Stimulated activated CD8-positive, alpha-beta memory T cell treated with anti-CD3 and anti-CD28 coated beads, Interleukin-15, amount 100 ng/mL, for 24 hours (primary cell): ENCODE results near the gene RAB42.
"Not testable (repeated sequence)": the region's sequence is repeated elsewhere in the genome, so short reads cannot be mapped to it uniquely, and the experiment has no call there.

Experiments used
- DNase-seq: peaks from one replicate; pipeline ENCODE4 v3.0.0-alpha.2; 2020; ENCODE audit warnings: low read depth

Gene RAB42, protein sequence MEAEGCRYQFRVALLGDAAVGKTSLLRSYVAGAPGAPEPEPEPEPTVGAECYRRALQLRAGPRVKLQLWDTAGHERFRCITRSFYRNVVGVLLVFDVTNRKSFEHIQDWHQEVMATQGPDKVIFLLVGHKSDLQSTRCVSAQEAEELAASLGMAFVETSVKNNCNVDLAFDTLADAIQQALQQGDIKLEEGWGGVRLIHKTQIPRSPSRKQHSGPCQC

DNA sequence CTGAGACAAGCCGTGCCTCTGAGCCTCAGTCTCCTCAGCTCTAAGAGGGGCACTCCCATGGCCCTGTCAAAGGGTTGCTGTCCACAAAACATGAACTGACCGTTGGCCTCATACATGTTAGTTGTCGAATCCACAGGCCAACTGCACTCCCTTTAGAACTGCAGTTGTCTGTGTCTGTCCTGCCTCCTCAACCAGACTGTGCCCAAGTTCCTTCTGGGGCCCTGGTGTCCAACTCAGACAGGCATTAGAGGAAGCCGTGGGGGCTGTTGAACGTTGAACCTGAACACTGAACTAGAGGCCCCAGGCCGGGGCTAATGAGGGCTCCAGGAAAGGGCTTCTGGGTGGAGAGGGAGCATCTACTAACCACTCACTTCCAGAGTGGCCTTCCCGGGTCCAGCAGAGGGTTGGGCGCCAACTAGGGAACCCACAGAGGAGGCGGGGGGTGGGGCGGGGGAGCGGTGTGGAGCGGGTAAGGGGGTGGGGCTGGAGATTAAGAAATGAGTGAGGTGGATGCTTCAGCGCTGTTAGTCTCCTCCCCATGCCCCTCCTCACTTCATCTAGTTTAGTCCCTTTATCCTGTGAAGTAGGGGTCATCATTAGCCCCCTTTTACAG, at the start of gene RAB42:
Gene RAB42, plus strand, starts transcription at position 558 of the 613 bp plus-strand sequence. CDS start 247 bp downstream, outside the sequence.
- DNase-seq: no peak

DNA sequence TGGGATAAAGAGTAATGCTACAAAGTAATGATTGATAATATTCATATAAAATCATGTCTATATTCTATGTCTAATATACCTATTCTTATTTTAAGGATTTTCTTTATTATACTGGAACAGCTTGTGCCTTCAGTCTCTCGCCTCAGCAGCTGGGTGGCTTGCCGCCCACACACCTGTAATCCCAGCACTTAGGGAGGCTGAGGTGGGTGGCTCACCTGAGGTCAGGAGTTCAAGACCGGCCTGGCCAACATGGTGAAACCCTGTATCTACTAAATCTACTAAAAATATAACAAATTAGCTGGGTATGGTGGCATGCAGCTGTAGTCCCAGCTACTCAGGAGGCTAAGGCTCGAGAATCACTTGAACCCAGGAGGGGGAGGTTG, 46.8 kb upstream of the RAB42 start:
- no peak for DNase-seq

DNA sequence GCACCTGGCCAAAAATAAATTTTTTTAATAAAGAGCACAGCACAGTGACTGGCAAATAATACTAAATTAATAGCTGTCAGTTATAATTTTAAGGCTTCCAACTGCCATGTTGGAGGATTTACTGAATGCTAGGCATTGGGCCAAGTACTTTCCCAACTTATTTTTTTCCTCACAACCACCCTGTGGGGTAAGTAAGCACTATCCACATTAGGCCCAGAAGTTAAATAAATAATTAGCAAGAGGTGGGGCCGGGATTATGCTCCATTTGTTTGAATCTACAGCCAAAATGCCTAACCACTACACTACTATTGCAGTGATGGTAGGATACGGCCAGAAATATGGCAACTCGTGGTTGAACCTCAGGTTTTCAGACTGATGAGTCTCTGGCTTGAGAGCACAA, 43.7 kb upstream of the RAB42 start:
- DNase-seq: no peak

DNA sequence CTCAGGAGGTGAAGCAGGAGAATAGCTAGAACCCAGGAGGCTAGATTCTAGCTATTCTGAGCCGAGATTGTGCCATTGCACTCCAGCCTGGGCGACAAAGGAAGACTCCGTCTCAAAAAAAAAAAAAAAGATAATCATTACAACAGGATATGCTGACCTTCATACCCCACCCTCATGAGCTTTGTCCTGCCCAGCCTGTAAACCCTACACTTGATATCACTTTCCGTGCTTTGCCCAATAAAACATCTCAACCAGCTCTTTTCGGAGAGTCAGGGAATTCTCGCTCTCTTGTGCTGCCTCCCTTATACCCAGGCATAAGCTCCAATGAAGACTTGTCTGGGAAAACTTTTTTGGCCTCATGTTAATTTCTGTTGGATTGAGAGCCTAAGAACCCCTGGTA, 40.7 kb upstream of the RAB42 start:
- no peak for DNase-seq

DNA sequence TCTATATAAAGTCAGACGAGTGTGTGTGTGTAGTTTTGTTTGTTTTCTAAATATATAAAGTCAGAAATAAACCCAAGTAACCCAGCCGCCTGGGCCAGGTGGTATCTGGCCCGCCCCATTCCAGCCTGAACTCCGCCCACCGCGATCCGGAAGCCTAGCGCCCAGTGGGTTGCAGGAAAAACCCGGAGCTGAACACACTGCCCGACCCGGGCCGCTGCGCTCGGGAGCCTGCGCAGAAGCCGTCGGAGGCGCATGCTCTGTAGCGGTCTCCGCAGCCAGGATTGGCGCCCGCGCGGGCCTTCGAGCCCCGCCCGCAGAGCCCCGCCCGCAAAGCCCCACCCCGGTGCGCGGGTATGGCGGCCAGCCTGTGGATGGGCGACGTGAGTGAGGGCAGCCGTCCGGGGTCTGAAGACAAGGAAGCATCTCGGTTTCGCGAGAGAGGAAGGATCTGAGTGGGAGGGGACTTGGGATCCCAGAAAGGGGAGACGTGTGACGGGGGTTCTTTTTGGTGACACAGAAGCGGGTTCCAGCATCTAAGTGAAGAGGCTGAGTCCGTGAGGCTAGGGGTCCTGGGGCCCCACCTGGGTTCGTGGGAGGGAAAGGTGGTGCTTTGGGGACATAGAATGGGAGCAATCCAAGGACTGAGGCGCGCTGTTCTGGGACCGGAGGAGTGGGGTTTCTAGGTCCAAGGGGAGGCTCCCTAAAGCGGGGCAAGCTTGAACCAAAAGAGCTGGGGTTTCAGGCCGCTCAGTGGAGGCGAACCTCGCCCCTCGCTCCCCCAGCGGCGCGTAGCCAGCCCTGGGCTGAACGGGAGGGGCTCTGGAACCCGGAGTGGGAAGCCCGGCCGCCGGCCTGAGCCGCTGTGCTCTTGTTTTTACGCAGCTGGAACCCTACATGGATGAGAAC, 39.1 kb upstream of the RAB42 start, which contains the start of gene TRNAU1AP:
Gene TRNAU1AP, plus strand, starts transcription at position 328 of the 906 bp plus-strand sequence. Its CDS starts 26 bp downstream, at position 354.
- DNase-seq: peak; percentile 94

DNA sequence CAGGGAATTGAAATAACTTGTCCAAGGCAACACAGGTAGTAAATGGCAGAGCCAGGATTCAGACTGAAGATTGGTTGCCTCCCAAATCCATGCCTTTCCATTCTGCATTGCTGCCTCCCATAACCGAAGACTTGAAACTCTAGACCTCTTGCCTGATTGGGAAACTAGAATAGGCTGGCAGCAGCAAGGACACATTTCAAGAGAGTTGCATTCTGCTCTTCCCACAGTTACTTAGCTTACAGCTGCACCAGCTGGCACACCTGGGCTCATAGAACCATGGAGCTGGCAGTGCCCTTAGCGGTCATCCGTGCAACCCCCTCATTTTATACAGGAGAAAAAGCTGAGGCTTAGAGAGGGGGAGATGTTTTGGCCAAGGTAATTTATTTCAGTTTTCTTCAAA, 31.2 kb upstream of the RAB42 start:
- no peak for DNase-seq

DNA sequence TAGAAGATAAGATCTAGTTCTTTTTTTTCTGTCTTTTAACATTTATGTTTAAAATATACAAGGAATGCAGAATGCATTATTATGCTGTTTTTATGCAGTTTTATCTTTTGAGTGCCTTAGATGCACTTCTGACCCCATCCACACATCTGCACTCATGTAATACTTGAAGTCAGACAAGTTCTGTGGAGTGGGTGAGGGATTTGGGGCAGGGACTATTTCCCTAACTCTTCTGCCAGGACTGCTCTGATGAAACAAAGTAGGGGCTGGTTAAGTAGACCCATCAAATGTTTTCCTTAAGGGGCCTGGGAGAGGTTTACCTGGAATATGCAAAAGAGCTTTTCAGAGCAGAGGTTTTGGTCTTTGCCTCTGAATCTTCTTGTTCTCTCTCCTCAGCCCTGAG, 27.8 kb upstream of the RAB42 start:
- DNase-seq: no peak

DNA sequence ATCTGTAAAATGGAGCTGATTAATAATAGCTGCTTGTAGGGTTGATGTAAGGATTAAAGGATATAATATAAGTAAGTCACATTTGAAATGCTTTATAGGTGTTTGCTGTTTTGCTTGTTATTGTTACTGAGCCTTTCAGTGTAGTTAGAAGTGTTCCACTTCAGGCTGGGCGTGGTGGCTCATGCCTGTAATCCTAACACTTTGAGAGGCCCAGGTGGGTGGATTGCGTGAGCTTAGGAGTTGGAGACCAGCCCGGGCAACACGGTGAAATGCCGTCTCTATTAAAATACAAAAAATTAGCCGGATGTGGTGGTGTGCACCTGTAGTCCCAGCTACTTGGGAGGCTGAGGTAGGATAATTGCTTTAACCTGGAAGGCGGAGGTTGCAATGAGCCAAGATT, 27.0 kb upstream of the RAB42 start:
- DNase-seq: no peak

DNA sequence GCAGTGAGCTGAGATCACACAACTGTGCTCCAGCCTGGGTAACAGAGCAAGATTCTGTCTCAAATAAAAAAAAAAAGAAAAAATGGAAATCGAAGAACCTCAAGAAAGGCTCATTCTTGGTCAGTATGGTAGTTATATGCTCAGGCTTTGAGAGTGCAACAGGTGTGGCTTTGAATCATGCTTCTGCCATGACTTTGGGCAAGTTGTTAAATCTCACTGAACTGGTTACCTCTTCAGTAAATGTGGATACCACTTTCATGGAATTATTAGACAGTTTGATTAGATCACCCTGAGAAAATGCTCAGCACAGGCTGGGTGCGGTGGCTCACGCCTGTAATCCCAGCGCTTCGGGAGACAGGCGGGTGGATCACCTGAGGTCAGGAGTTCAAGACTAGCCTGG, 26.3 kb upstream of the RAB42 start:
- DNase-seq: no peak

DNA sequence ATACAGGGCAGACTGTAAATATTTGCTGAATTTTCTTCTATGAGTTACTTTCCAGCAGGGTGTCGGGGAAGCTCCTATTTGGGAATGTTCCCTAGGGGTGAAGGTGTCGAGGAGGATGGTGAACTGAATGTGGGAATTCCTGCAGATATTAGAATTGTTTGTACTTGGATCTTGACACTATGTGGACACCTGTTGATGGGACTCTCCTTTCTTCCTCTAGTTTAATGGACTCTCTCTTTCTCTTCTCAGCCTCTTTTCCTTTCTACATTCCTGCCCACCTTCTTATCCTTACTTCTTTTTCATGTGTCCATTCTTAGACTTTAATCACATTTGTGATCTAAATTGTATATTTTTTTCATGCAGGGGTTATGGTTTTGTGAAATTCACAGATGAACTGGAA, 25.1 kb upstream of the RAB42 start:
- DNase-seq: no peak

DNA sequence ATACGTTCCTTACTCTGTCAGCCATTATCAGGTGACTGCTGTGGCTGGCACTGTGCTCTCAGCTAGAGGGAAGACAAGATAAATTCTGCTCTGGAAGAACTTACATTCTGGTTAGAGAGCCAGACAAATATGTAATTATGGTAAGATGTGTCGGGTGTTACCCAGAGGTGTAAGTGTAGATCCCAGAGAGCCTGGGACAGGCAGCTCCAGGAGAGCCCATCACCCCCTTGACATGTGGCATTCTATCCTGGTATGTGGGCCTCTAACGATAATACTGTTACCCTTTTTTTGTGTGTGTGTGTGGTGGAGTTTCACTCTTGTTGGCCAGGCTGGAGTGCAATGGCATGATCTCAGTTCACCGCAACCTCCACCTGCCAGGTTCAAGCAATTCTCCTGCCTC, 20.2 kb upstream of the RAB42 start:
- DNase-seq: no peak

DNA sequence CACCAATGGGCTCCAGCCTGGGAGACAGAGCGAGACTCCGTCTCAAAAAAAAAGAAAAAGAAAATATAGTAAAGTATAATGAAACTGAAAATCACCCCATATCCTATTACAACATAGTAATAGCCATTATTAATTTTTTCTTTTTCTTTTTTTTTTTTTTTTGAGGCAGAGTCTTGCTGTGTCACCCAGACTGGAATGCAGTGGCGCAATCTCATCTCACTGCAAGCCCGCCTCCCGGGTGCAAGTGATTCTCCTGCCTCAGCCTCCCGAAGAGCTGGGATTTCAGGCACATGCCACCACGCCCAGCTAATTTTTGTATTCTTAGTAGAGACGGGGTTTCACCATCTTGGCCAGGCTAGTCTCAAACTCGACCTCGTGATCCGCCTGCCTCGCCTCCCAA, 19.2 kb upstream of the RAB42 start:
- DNase-seq: not testable (repeated sequence)

DNA sequence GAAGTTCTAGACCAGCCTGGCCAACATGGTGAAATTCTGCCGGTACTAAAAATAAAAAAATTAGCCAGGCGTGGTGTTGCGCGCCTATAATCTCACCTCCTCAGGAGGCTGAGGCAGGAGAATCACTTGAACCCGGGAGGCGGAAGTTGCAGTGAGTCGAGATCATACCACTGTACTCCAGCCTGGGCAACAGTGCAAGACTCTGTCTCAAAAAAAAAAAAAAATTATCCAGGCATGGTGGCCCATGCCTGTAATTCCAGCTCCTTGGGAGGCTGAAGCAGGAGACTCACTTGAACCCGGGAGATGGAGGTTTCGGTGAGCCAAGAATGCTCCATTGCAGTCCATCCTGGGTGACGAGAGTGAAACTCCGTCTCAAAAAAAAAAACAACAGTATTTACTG, 18.5 kb upstream of the RAB42 start:
- DNase-seq: no peak

DNA sequence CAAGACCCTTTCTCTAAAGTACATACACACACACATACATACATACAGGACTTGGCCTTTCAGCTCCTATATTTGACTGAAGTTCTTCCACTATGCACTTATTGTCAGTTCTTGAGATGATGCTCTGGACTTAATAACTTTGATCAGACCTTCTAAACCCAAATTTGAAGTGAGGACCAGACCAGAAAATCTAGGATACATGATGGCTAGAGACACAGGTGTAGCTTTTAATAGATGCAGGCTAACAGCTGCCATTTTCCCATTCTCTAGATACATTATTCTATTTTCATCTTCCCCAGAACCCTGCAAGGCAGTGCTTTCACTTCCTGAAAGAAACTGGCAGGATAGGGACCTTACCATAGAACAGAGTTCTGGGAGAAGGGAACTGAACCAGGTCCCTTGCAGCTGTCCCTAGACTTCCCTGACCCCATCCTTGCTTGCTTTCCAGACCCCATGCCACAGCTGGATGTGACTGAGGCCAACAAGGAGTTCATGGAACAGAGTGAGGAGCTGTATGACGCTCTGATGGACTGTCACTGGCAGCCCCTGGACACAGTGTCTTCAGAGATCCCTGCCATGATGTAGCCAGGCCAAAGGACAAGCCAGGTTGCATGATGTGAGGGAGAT, 14.9 kb upstream of the RAB42 start:
- DNase-seq: peak; percentile 22

DNA sequence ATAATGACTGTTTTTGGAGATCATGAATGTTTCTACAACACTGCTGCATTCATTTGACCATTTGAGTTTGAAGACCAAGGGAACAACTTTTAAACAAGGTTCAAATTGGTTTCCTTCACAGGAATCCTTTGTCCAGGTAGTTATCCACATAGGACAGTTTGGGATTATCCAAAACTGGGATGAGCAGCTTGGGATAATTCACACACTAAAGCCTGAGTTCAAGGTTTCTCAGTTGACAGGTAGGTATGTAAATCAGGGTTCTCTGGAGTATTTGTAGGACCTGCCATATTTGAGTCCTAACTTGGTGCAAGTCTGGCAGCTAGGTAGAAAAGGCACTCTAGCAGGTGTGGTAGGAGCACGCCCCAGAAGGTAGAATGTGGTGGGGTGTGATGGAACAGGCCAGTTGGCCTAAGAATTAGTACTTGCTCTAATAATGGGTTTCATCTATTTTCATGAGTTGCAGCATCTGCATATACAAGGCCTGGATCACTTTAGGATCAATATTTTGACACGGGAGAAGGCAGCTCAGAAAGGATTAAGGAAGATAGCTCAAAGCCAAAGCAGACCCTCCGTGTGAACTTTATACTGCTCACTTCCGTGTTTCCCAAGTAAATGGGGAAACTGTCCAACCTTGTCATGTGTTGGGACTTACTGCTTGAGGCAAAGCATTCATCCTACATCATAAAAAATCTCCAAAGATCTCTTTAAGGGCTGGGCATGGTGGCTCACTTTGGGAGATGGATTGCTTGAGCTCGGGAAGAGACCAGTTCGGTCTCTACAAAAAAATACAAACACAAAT, 14.1 kb upstream of the RAB42 start:
- DNase-seq: no peak

DNA sequence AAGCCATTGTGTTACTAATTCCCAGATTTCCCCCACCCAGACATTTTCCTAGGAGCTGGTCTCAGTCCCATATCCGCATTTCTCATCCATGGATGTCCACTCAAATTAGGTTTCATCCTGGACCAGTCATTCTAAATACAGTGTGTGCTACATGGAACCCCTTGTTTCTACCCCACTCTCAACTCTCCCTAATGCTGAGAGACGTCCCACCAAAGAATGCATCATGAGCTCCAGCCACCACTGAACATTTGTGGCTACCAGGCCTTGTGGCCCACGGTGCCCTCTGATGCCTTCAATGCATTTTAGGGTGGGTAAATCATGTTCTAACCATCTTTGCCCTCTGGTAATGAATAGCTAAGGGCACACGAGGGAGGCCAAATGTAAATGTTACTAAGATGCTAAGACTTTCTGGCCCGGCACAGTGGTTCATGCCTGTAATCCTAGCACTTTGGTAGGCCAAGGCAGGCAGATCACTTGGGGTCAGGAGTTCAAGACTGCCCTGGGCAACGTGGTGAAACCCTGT, 13.3 kb upstream of the RAB42 start:
- no peak for DNase-seq

DNA sequence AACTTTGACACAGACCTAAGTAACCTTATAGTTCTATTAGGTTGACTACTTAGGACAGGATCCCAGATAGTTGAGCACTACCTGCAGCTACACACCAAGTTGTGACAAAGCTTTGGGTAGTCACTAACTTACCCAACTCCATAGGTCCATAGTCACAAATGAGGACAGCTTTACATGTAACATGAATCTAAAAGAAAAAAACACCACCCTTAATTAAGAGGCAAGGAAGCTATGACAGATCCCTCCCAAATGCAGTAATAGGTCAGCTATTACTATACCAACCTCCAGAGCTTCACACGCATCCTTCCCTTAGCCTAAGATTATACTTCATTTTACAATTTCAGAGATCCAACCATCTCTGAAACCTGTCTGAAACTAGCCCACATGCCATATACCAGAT, 12.7 kb upstream of the RAB42 start:
- no peak for DNase-seq

DNA sequence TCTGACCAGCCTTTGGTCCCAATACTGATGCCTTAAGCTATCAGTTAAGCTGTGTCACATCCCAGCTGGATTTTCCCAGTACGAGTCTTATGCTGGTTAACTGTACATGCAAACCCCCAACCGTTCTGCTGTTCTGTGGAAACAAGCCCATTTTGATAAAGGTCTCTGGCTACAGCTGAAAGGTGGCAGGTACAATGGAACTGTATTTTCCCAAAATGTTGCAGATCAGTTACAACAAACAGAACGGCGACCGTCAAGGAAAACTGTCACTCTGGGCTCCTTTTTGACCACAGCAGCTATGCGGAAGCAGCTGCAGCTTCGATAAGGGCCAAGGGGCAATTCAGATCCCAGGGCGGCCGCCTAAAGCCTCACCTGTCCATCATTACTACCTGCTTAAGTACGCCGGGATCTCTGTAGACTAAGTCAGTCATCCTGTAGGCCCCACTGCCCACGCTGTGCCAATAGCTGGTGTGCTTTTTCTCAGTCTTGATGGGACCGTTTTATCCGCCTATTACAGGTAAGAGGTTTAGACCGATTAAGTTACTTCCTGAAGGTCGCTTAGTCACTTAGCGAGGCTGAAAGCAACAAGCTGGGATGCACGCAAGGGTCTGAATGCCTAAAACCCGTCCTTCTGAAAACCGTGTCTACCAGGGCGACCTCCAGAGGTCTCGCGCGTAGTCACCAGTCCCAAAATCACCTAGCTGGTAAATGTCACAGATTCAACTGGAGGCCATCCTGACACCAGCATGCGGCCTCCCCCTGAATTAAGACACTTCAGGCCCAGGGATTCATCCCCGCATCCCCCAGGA, 11.1 kb upstream of the RAB42 start:
- peak; percentile 14 for DNase-seq

DNA sequence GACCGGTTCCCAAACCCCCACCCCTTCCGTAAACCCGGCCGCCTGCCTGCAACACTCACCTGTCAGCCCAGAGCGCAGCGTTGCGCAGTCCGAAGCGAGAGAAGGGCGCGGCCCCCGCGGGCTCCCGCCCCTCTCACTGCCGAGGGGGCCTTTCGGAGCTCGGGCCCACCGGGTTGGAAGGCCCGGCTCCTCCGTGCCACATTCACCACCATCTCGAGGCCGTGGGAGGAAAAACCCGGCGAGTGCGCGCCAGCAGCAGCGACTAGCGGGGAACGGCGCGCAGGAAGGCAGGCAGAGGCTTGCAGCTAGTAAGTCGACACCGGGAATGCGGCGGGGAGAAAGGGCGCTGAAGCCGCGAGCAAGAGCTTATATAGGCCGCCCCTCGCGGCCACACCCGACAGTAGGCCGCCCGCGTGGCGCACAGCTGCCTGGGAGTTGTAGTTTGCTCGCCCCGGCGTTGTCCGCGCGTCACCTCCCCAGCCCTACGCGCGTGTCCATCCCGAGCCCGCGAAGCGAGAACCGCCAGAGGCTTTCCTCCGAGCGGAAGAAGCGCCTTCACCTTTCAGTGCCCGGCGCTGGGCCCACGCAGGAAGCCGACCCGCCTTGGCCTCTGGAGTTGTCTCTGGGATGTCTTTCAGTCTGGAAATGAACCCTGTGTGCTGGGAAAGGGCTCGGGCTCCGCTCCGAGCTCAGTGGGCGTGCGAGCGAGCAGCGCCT, 10.4 kb upstream of the RAB42 start:
- DNase-seq: peak; percentile 90

DNA sequence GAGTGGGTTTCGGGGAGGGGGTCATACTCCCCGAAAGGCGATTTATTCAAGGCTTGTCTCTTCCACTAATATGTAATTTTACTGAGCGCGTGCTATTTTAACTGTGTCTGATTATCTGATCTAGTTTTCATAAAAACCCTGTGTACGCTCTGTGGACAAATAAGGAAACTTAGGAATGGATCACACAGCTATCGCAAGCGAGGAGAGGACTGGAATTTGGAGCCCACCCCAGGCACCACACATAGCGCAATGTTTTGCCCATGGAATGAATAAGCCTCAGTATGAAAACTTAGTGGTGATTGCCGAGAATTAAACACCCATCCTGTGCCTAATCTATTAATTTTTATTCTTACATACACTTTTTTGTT, 9.8 kb upstream of the RAB42 start:
- DNase-seq: no peak
